ENCODE results near the gene AGAP2.
"Not testable (repeated sequence)": the region's sequence is repeated elsewhere in the genome, so short reads cannot be mapped to it uniquely, and the experiment has no call there.

Gene AGAP2

DNA sequence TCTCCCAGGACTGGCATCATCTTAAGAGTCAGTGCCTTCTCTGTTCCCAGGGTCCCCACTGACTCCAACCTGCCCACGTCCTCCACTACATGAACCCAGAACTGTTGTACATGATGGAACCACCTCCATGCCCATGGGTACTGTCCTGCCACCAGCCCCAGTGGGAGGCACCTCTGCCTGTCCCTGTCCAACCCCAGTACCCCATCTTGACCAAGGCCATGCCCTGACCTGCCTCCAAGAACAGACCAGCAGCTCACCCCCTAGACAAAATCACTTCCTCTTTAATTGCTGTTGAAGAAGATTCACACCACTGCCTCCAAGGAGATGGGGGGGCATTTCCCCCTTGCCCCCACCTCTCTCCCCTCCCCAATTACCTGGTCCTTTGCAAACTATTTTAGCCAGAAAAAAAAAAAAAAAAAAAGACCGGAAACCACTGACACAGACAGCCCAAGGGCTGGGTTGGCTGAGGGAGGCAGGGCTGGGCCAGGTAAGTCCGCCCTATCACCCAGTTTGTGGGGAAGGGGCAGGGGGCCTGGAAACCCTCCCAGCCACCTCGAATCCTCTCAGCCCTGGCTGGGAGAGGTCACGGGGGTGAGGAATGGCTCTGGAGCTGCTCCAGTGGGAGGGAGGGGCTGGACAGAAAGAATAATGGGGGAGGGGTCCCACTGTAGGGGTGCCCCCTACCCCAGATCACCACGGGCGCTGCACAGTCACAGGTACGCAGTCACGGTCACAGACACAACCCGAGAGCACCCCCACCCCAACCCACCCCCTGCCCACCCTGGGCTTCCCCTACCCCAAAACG lies 13.4 kb downstream of the AGAP2 start:
- FAIRE-seq (no peak), DNase-seq (ENCODE audit: insufficient read length, low spot score) (no peak)

DNA sequence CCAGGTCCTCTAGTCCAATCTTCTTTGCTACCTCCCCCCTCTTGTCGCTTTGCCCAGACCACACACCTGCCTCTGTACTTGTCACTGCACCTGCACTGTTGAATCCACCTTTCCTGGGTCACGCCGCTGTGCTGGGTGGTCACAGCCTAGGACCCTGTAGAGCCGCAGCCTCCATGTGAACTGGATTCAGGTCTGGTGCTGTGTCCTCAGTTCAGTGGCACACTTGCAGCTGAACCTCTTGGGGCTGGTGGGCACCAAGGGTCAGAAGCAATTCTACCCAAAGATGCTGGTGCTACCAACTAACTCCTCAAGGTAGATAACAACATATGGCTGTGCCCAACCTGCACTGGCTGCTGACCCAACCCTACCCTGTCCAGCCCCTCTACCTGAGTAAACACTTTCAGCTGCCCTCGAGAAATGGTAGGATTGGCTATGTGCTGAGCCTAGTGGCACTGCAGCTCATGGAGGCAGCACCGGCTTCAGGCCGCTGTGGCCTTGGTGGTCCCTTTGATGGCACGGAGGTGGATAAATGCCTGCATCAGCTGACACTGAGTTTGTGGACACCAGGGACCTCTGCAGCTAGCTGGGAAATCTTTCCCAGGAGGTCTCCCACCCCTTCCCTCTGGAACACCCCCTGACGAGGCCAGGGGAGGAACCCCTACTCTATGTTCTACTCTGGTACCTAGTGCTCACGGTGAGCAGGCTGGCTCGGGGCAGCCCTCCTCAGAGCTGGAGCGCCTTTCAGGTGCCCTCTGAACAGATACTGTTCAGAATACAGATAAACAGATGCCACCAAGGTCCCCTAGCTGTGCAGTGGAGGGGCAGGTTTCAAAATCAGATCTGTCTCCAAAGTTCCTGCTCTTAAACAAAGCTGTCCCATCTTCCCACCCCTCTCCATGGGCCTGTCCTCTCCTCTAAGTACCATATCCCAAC lies 14.3 kb downstream of the AGAP2 start:
- DNase-seq (ENCODE audit: insufficient read length, low spot score) (no peak), FAIRE-seq (no peak)

DNA sequence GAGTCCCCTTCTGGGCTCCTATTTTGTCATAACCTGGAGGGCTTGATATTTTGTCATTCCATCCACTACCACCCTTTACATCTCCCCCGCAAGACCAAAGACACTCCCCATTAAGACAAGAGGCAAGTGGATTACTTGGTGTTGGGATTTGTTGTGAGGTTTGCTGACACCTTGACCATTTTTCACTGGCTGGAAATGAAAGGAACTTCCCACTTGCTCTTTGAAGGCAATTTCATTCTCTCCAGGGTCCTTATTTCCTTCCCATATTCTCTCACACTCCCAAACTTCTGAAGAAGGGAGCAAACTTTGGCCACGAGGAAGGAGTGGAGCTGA lies 14.9 kb downstream of the AGAP2 start:
- FAIRE-seq (no peak), DNase-seq (ENCODE audit: insufficient read length, low spot score) (no peak)

DNA sequence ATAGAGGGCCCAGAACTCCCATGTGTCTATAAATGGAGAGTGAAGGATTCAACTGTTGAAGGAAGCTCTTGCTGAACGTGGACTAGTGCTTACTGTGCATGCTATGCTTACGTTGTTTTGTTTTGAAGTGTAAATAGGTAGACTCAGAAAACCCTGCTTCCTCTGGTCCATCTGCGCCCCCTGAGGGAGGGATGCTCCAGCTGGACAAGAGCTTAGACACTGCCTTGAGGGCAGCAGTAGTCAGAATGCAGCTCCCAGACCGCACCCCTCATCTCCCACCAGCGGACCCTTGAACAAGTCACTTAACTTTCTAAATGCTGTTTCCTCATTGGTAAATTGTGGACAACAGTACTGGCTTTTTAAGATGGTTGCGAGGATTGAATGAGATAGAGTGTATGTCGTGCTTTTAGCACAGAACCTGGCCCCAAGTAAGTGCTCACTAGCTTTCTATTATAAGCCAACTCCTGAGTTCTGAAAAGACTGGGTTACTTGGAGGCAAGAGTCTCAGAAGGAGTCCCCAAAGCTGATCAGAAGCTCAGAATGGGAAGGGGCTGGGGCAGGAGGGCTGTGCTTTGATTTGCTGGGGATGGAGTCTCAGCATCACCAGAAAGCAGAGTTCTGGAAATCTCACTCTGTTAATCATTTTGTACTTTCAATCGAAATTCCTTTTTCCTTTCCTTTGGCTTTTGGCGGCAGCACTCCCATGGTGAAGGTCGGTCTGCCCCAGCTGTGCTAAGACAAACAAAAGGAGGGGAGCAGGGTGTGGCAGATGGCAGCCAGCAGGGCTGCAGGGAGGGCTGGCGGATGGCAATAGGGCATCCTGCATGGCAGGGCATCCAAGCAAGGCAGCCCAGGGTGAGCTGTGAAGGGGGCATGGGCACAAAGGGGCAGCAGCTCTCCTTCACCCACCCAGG lies 15.6 kb downstream of the AGAP2 start:
- FAIRE-seq, result no peak
- DNase-seq (ENCODE audit: insufficient read length, low spot score), result no peak

GRCh38 chr12:57721846-57722608 lies 16.5 kb downstream of the AGAP2 start:
- FAIRE-seq; DNase-seq (ENCODE audit: insufficient read length, low spot score): not testable (repeated sequence)

- DNase-seq (ENCODE audit: insufficient read length, low spot score) (no peak), FAIRE-seq (no peak)
Measured at GRCh38 chr12:57720606-57721595, 17.6 kb downstream of the AGAP2 start.

GRCh38 chr12:57719777-57720605 lies 18.6 kb downstream of the AGAP2 start:
- DNase-seq (ENCODE audit: insufficient read length, low spot score) (no peak), FAIRE-seq (no peak)

- FAIRE-seq, result no peak
Measured at GRCh38 chr12:57718641-57719528, 19.7 kb downstream of the AGAP2 start.

DNA sequence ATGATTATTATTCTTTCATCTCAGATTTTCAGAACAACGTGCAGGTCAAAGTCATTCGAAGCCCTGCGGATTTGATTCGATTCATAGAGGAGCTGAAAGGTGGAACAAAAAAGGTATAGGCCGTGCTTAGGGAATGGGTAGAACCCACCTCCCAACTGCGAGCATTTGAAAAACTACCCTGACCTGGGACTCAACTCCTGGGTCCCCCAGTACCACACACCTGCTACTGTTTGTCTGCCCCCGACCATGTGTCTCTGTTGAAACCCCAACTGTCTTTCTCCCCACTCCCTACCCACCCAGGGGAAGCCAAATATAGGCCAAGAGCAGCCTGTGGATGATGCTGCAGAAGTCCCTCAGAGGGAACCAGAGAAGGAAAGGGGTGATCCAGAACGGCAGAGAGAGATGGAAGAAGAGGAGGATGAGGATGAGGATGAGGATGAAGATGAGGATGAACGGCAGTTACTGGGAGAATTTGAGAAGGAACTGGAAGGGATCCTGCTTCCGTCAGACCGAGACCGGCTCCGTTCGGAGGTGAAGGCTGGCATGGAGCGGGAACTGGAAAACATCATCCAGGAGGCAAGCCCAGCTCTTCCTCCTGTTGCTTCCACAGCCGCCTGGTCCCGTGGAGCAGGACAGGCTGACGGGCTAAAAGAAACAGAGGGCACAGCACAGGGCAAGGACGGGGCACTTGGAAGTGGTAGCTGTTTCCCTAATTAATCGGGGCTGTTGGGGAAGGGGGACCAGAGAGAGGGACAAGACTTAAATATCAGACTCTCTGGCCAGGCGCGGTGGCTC lies 20.5 kb downstream of the AGAP2 start:
- FAIRE-seq (no peak), DNase-seq (ENCODE audit: insufficient read length, low spot score) (no peak)

More at GRCh38 chr12:57718641-57719528, 19.7 kb downstream of the AGAP2 start:
- no peak for DNase-seq (ENCODE audit: insufficient read length, low spot score)

- DNase-seq (ENCODE audit: insufficient read length, low spot score) (no peak), FAIRE-seq (no peak)
Measured at GRCh38 chr12:57717131-57717530, 21.4 kb downstream of the AGAP2 start.

GRCh38 chr12:57716305-57716704 lies 22.2 kb downstream of the AGAP2 start:
- DNase-seq (ENCODE audit: insufficient read length, low spot score), result no peak

DNA sequence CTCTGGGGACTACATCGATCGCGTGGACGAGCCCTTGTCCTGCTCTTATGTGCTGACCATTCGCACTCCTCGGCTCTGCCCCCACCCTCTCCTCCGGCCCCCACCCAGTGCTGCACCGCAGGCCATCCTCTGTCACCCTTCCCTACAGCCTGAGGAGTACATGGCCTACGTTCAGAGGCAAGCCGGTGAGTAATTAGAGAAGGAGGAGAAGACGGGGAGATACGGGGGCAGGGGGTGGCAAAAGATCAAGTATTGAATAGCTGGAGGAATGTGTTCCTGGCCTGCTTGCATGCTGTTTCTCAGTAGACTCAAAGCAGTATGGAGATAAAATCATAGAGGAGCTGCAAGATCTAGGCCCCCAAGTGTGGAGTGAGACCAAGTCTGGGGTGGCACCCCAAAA lies 22.8 kb downstream of the AGAP2 start:
- FAIRE-seq (no peak), DNase-seq (ENCODE audit: insufficient read length, low spot score) (no peak)

More at GRCh38 chr12:57716305-57716704, 22.2 kb downstream of the AGAP2 start:
- FAIRE-seq, result no peak

- not testable (repeated sequence) for DNase-seq (ENCODE audit: insufficient read length, low spot score); FAIRE-seq
Measured at GRCh38 chr12:57715036-57715748, 23.4 kb downstream of the AGAP2 start.

GRCh38 chr12:57713209-57713608 lies 25.3 kb downstream of the AGAP2 start:
- FAIRE-seq, result no peak
- DNase-seq (ENCODE audit: insufficient read length, low spot score), result no peak

- FAIRE-seq, result no peak
- DNase-seq (ENCODE audit: insufficient read length, low spot score), result no peak
Measured at GRCh38 chr12:57712701-57713100, 25.8 kb downstream of the AGAP2 start.

Data from HTR-8/SVneo (cell line).